Putamen (tissue), 1 donor: ENCODE data around the gene PTOV1.

Experiments used
- DNase-seq: peaks from one replicate; pipeline ENCODE4 v3.0.0-alpha.2; 2016; ENCODE audit warnings: low spot score

Gene PTOV1

DNA sequence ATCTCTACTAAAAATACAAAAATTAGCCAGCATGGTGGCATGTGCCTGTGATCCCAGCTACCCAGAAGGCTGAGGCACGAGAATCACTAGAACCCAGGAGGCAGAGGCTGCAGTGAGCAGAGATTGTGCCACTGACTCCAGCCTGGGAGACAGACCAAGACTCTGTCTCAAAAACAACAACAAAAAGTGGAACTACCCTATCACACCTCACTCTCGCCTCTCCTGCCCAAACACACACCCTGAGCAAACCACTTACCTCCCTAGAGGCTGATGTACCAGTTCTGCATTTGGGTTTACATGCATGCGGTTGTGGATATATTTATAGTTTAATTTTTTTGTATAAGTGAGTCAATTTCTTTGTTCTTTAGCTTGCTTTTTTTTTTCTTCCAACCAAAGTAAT, 7.7 kb upstream of the PTOV1 start:
- no peak for DNase-seq

DNA sequence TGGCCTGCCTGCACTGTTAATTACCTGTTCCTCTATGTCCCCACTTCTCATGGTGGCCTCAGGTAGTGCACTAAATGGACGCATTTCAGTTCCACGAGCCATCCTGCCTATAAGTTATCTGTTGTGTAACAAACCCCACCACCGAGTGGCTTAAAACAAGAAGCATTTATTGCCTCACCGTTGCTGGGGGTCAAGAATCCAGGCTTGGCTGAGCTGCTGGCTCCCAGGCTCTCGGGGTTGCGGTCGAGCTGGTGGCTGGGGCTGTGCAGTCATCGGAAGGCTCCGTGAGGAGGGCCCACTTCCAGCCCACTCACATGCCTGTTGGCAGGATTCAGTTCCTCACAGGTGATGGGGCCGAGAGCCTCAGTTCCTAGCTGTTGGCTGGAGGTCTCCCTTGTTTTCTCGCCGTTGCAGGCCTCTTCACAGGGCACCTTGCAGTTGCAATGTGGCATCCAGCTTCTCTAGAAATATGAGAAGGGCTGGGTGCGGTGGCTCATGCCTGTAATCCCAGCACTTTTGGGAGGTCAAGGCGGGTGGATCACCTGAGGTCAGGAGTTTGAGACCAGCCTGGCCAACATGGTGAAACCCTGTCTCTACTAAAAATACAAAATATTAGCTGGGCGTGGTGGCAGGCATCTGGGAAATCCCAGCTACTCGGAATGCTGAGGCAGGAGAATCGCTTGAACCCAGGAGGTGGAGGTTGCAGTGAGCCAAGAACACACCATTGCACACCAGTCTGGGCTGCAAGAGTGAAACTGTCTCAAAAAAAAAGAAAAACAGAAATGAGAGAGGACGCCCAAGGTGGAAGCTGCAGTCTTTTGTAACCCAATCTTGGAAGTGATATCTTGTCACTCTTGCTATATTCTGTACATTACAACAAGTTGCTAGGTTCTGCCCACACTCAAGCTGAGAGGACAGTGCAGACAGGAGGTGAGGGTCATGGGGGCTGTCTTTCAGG, 6.5 kb upstream of the PTOV1 start:
- DNase-seq: no peak

DNA sequence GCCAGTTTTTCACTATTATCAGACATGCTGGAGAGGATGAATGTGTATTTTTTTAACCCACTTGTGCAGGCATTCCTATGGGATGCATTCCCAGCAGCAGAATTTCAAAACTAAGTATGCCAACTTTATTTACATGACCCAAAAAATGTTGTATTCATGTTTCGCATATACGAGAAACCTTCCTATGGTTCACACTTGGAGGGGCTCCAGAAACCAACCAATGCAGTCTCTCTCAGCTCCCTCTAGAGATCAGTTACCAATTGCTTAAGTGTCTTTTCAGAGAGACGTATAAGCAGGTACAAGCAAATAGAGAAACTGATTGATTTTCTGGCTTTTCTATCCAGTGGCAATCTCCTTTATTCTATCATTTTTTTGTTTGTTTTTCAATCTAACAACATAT, 5.5 kb upstream of the PTOV1 start:
- DNase-seq: no peak

DNA sequence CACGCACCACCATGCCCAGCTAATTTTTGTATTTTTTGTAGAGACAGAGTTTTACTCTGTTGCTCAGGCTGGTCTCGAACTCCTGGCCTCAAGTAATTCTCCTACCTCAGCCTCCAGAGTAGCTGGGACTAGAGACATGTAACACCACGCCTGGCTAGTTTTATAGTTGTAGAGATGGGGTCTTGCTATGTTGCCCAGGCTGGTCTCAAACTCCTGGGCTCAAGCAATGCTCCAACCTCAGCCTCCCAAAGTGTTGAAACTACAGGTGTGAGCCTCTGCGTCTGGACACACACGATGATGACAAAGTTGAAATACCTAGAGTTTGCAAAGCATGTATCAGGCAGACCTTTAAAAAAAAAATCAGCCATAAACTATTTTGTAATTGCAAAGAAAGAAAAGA, 4.6 kb upstream of the PTOV1 start:
- no peak for DNase-seq

DNA sequence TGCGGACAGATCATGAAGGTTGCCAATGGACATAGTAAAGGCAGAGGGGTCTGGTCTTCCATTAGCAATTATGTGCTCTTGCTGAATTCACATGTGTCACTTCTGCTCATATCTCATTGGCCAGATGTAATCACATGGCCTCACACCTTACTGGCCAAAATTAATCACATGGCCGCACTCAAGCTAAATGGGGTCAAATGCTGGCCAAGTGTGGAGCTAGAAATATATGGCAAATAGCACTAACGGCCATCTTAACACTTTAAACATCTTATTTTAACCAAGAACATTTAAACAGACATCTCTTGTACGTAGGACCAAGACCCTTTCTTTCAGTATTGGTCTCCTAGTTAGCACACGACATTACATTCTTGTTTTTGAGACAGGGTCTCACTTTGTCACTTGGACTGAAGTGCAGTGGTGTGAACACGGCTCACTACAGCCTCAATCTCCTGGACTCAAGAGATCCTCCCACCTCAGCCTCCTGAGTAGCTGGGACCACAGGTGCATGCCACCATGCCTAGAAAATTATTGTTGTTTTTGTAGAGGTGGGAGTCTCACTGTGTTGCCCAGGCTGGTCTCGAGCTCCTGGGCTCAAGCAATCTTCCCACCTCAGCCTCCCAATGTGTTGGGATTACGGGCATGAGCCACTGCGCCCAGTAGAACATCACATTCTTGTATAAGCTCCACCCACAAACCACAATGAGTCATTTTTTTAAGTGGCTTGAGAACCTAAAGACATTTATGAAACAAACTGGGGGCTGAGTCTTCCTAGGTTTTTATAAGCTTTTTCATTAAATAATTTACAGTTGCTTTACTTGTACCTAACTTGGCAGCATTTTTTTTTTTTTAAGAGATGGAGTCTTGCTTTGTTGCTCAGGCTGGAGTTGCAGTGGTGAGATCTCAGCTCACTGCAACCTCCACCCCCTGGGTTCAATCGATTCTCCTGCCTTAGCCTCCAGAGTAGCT, 2.9 kb upstream of the PTOV1 start:
- no peak for DNase-seq

DNA sequence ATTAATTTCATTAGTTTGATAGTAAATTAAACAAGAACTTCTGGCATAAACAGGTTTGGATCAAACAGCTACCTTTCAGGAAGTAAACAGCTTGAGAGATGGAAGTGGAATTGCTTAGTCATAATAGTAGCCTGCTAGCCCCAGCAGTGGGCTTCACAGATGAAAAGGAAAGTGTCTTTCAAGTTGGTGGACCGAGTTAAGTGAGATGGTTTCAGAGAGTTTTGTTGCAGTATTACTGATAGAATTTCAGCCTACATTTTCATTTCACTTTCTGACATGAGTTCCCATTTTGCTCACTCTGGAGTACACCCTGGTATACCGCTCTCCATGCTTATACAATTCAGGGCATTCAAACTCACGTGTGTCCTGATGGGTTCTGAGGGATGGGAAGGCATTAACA, 2.0 kb upstream of the PTOV1 start:
- no peak for DNase-seq

DNA sequence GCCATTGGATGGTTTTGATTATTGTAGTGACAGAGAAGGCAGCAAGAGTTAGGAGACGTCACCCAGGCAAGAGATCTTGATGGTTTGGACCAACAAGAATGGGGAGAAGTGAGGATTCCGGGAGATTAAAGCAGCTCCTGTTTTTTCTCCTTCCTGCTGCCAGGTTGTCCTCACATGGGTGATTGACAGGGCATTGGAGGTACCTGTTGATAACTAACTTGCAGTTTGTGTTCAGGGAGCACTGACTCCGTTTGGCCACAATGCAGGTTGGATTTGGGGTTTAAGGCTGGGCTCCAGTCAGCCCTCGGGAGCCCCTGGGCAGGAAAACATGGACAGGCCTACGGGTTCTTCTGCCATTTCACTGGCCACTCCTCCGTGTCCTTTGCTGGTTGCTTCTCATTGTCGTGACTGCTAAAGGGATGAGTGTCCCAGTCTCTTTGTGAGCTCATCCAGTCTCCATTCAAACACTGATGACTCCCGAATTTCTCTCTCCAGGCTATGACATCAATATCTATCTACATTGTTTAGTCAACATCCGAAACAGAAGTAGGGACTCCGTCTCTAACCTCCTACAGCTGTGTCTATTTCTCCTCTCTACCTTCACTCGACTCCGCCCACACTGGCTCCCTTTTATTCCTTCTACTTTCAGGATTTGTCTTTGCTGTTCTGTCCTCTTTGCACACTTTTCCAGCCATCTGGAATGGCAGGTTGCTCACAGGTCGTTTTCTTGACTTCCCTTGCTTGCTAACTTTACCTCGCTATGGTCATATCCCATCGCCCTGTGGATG, 1.3 kb upstream of the PTOV1 start:
- no peak for DNase-seq

DNA sequence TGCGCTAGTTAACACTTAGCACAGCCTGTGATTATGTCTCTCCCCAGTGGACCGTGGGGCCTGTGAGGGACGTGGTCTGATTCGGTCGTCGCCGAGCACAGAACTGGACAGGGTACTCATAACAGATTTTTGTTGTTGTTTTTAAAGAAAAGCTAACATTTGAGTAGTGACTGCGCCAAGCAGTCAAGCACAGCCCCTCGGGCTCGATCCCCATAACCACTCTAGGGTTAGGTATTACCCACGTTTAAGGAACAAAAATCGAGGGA, 805 bp upstream of the PTOV1 start:
- no peak for DNase-seq

DNA sequence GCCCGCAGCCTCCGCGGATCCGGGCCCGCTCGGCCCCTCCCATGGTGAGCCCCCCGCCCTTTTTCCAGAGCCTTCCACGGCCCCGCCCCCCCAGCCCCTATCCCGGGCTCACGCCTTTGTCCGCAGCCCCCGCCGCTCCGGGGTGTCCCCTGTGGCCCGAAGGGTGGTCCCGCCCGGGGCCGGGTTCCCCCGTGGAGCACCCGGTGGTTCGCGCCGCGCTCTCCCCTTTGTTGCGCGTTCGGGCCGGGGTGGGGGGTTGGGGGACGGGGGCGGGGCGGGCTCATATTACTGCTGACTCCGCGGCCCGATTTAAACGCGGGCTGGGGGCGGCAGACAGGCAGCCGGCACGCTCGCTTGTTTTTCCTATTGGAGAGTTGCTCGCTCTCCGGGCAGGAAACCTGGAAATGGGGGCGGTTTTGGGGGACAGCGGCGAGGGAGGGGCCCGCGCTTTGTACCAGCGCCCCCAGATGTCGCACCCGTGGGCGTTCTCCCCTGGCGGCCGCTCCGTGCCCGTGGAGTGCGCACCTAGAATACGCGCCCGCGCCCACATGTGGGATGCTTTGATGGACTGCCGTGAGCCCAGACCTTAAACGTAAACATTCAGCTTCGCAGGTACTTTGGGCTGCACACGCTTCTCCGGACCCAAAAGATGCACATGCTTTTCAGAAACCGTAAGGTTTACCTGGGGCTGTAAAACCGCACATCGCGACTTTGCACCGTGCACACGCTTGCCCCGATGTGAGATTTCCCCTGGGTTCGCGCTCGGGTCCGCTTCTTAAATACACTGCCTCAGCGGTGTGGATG, 699 bp downstream of the PTOV1 start:
- no peak for DNase-seq

DNA sequence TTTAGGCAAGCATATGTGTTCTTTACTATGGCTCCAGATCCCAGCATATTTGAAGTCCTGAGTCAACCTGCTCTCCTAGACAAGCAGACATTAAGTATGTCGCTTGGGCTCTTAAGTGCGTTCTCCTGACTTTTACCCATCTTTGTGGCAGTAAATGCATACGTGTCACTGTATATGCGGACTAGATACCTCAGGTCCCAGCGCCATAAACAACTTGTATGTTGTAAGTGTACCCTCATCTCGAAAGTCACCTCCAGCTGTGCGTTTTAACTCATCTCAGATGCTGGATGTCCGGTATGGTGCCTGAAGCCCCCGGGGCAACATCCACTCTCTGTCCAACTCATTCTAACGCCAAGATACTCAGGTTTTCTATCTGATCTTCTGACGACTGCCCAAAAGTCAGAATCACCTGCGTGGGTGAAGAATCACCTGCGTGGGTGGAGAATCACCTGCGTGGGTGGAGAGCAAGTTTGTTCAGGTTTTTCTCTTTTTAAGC, 1.7 kb downstream of the PTOV1 start:
- DNase-seq: no peak

DNA sequence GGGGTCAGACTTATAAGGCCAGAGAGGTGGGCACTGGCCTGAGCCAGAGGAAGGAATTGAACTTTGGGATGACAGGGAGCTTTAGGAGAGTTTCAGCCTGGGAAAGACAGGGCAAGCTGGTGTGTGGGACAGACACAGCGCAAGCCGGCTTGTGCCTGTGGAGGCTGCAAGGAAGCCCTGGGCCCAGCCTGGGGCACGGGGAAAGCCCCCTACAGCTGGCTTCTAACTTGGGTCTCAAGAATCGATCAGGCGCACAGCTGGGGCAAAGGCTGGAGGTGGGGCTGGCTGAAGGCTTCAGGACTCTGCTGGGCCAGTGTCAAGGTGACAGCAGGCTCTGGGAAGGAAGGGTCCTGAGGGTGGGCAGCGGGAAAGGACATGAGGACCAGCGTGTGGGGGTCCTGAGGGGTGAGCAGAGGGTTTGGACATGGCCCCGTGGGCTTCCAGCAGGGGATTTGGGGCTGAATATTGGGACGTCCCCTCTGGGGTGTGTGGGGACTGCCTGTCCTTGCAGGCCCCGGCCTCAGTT, 3.0 kb downstream of the PTOV1 start:
- DNase-seq: no peak

DNA sequence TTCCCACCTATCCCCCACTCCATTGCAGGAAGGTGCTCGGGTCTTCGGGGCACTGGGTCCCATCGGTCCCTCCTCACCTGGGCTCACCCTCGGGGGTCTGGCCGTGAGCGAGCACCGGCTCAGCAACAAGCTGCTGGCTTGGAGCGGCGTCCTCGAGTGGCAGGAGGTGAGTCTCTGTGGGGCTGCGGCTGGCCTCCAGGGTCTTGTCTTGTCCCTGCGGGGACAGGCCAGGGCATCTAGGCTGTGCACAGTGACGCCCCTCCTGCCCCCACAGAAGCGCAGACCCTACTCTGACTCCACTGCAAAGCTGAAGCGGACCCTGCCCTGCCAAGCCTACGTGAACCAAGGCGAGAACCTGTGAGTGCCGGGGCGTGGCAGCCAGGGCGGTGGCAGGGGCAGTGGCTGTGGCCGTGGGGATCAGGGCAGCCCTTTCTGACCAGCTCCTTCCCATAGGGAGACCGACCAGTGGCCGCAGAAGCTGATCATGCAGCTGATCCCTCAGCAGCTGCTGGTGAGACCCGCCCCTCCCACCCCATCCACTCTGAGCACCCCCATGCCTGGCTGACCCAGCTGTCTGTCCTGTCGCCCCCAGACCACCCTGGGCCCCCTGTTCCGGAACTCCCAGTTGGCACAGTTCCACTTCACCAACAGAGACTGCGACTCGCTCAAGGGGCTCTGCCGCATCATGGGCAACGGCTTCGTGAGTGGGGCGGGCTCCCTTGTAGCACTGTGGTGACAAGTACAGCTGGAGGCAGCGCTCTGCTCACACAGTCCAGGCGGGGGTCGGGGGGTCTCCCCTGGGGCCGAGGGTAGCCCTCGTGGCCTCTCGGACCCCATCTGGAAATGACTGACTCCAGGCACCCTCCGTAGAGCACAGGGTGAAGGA, 3.7 kb downstream of the PTOV1 start:
- DNase-seq: no peak

DNA sequence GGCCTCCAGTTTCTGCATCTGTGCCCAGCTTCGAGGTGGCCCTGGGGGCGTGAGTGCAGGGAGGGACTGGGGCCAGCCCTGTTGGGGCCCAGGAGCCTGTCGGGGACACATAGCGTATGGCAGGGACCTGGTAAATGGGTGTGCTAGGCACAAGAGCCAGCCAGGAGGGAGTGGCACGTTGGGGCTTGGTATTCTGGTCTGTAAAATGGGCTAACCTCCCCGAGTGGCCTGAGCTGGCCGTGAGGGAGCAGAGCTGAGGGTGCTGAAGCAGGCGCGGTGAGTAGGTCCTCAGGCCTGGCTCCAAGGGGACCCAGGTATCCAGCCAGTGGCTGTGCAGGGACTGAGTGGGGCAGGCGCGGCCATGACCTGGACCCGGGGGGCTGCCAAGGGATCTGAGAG, 4.3 kb downstream of the PTOV1 start:
- no peak for DNase-seq

DNA sequence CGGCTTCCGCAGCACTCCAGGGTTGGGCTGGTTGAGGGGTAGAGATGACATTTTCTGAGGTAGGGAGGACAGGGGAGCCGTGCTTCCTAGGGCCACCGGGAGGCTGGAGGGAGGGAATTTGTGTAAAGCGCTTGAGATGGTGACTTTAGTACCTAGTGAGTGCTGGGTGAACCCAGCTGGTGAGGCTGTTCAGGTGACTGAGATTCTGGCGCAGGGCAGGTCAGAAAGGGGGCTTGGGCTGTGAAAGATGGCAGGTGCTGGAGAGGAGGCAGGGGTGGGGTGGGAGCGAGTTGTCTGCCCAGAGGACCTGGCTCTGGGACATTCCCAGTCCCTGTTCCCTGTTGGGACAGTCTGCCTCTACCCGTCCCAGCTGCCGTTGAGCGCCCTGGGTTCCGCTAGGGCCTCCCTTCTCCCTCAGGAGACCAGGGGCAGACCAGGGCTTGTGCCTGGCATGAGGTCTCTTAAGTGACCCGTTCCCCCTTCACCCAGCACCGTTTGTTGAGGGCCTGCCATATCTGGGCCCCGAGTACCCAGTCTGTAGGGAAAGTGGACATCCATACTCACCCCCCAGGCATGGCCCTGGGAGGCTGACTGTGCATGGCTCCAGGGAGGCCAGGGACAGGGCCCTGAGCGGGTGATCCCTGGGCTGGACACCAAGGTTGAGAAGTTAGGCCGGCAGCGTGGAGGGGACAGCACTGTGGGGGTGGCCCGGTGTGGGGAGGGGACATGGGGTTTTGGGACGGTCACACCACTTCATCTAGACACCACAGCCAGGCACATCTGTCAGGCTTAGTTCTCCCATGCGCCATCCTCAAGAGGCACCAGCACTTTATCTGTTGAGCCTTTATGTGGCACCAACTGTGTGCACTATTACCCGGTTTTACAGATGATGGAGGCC, 5.0 kb downstream of the PTOV1 start:
- no peak for DNase-seq

DNA sequence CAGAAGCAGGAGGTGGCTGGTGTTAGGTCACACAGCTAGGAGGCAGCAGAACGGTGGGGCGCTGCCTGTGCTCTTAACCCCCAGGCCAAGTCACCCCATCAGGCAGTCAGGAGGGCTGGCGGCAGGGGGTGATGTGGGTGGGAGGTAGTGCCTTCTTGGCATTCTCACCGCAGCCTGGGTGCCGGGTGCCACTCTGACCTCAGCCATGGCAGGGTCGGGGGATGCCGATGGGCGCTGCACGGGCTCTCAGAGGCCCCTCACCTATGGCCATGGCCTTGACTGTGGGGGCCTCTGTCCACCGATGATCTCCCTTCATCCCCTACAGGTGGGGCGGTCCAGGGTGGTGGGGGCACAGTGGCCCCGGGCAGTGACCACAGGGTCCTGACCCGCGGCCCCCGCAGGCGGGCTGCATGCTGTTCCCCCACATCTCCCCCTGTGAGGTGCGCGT, 5.6 kb downstream of the PTOV1 start:
- DNase-seq: no peak

DNA sequence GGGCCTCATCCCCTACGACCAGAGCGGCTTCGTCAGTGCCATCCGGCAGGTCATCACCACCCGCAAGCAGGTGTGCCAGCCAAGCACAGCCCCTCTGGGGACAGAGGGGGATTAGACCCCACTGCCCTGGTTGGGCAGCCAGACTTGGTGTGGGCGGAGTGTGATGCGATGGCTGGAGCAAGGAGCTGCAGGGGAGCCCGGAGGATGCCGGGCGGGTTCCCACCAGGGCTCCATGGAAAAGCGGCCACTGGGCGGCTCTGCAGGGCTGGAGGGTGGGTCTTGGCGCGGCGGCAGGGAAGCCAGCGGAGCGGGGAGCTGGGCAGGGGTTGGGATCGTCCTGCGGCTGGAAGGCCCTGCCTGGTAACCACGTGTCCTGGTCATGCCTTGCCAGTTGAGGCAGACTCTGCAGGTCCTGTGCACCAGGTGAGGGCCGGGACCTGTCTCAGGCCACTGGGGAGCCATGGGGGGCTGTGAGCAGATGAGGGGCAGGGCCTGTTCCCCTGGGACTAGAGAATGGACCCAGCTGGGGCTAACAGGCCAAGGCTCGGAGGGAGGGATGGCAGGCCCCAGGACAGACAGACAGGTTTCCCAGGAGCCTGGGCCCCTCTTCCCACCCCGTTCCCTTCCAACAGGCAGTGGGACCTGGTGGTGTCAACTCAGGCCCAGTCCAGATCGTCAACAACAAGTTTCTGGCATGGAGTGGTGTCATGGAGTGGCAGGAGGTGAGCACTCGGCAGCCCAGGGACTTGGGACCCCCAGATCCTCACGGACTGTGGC, 6.3 kb downstream of the PTOV1 start:
- DNase-seq: no peak

DNA sequence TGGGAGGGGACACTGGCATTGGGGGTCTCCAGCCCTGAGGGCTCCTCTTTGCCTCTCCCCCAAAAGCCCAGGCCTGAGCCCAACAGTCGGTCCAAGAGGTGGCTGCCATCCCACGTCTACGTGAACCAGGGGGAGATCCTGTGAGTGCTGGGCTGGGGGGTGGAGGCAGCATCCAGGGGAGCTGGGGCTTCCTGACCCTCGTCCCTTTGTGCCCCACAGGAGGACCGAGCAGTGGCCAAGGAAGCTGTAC, 6.8 kb downstream of the PTOV1 start:
- DNase-seq: no peak
